Osteoblast (primary cell): ENCODE data around the gene NEK2. TPM values are rescaled to one million over a fixed set of nuclear protein-coding genes. Genes with fewer than 3 reads are reported as not detected.

Source experiments
- DNase-seq: peaks from one replicate; pipeline ENCODE4 v3.0.0; 2011; ENCODE audit warnings: low spot score, mixed read lengths; ENCODE audit not compliant: insufficient read length; ENCODE audit errors: missing footprints
- H2AFZ ChIP-seq: 2 replicates; pipeline ENCODE4 v1.6.0; 2011; ENCODE audit warnings: mild to moderate bottlenecking, low read length
- H3K27ac ChIP-seq: 2 replicates; pipeline ENCODE4 v1.5.1; 2011; ENCODE audit warnings: mild to moderate bottlenecking, low read depth, low read length, moderate library complexity
- H3K27me3 ChIP-seq: 2 replicates; pipeline ENCODE4 v1.6.0; 2012; ENCODE audit warnings: mild to moderate bottlenecking, control low read depth, inconsistent platforms, low read length, moderate library complexity; ENCODE audit not compliant: insufficient read depth
- H3K36me3 ChIP-seq: 2 replicates; pipeline ENCODE4 v1.5.1; 2011; ENCODE audit warnings: mild to moderate bottlenecking, low read length, control low read depth, moderate library complexity; ENCODE audit not compliant: insufficient read depth
- H3K4me1 ChIP-seq: 2 replicates; pipeline ENCODE4 v1.5.1; 2011; ENCODE audit warnings: mild to moderate bottlenecking, low read length, control low read depth, moderate library complexity; ENCODE audit not compliant: insufficient read depth
- H3K4me2 ChIP-seq: 2 replicates; pipeline ENCODE4 v1.6.0; 2011; ENCODE audit warnings: mild to moderate bottlenecking, low read length; ENCODE audit not compliant: insufficient read depth
- H3K4me3 ChIP-seq: fragments of 200-600 bp; sonication (generic); 3 replicates; pipeline ENCODE4 v1.5.1; 2012; ENCODE audit warnings: mild to moderate bottlenecking, low read length, inconsistent platforms; ENCODE audit not compliant: insufficient read depth
- H3K79me2 ChIP-seq: 2 replicates; pipeline ENCODE4 v1.6.0; 2012; ENCODE audit warnings: mild to moderate bottlenecking, low read length, control low read depth, inconsistent platforms; ENCODE audit not compliant: insufficient read depth
- H3K9me3 ChIP-seq: 2 replicates; pipeline ENCODE4 v1.5.1; 2011; ENCODE audit warnings: low read depth, low read length, control low read depth
- H4K20me1 ChIP-seq: 2 replicates; pipeline ENCODE4 v1.6.0; 2012; ENCODE audit warnings: mild to moderate bottlenecking, low read length, control low read depth; ENCODE audit not compliant: insufficient read depth
- CTCF ChIP-seq: IDR thresholded peaks from 2 replicates; pipeline ENCODE4 v1.5.1; 2011; ENCODE audit warnings: mild to moderate bottlenecking, low read depth, low read length, moderate library complexity; ENCODE audit errors: extremely low read depth
- total RNA-seq: library from RNA; depleted of rRNA; stranded (reverse); fragments of >200 nt; gene quantifications from 2 replicates; pipeline ENCODE4 v1.2.3, GENCODE V29; 2012

The NEK2 gene
- total RNA-seq, 1 donor = 1.4 TPM

- Histone ChIP-seq H3K4me2 (no peak overlapping the region), H3K4me1 (peaks cover 2% of the 10 kb centered on the region), H2AFZ (peak overlapping the region; percentile 86), H3K27me3 (peaks cover 11% of the 10 kb centered on the region), H3K79me2 (no peaks in the 10 kb centered on the region), H3K9me3 (no peaks in the 10 kb centered on the region), H3K36me3 (no peaks in the 10 kb centered on the region), H3K4me3 (no peak overlapping the region), H3K27ac (no peak overlapping the region), H4K20me1 (no peaks in the 10 kb centered on the region)
- DNase-seq = peak; percentile 98
- peak; percentile 83 for TF ChIP-seq CTCF
Observed at GRCh38 chr1:211680752-211681327, 5.4 kb upstream of the NEK2 start.

GRCh38 chr1:211677659-211678058 lies 2.2 kb upstream of the NEK2 start:
- no peak overlapping the region for H3K27ac ChIP-seq
- no peak overlapping the region for H3K4me3 ChIP-seq
- no peaks in the 10 kb centered on the region for H3K36me3 ChIP-seq
- H3K79me2 ChIP-seq = peaks cover 23% of the 10 kb centered on the region
- H4K20me1 ChIP-seq = no peaks in the 10 kb centered on the region
- no peaks in the 10 kb centered on the region for H3K9me3 ChIP-seq
- H3K4me2 ChIP-seq = no peak overlapping the region
- no peaks in the 10 kb centered on the region for H3K27me3 ChIP-seq
- DNase-seq = no peak
- peaks cover 15% of the 10 kb centered on the region for H3K4me1 ChIP-seq
- no peak overlapping the region for H2AFZ ChIP-seq
- no peak for TF ChIP-seq CTCF

- no peak for TF ChIP-seq CTCF
- H2AFZ ChIP-seq = no peak overlapping the region
- no peak overlapping the region for H3K4me2 ChIP-seq
- H3K36me3 ChIP-seq = no peaks in the 10 kb centered on the region
- no peaks in the 10 kb centered on the region for H3K9me3 ChIP-seq
- H3K79me2 ChIP-seq = peaks cover 25% of the 10 kb centered on the region
- no peaks in the 10 kb centered on the region for H4K20me1 ChIP-seq
- peaks cover 15% of the 10 kb centered on the region for H3K4me1 ChIP-seq
- no peaks in the 10 kb centered on the region for H3K27me3 ChIP-seq
- H3K27ac ChIP-seq = no peak overlapping the region
- no peak for DNase-seq
- no peak overlapping the region for H3K4me3 ChIP-seq
Observed at GRCh38 chr1:211676761-211677160, 1.3 kb upstream of the NEK2 start.

GRCh38 chr1:211676106-211676583 lies 724 bp upstream of the NEK2 start:
- no peak for DNase-seq
- Histone ChIP-seq H3K4me3 (peak overlapping the region; percentile 86), H4K20me1 (no peaks in the 10 kb centered on the region), H3K4me1 (peaks cover 15% of the 10 kb centered on the region), H2AFZ (peak overlapping the region; percentile 99), H3K4me2 (peak overlapping the region; percentile 100), H3K9me3 (no peaks in the 10 kb centered on the region), H3K27me3 (no peaks in the 10 kb centered on the region), H3K79me2 (peaks cover 25% of the 10 kb centered on the region), H3K27ac (no peak overlapping the region), H3K36me3 (no peaks in the 10 kb centered on the region)
- no peak for TF ChIP-seq CTCF
